GM21529 (cell line): ENCODE results near the gene BRCA1.
"Not testable (repeated sequence)": the region's sequence is repeated elsewhere in the genome, so short reads cannot be mapped to it uniquely, and the experiment has no call there.

ENCODE experiments used
- ATAC-seq: cut with Tn5 transposase; IDR thresholded peaks from one replicate; pipeline ENCODE4 v1.9.1; 2021; ENCODE audit not compliant: unreplicated experiment

Gene BRCA1

DNA sequence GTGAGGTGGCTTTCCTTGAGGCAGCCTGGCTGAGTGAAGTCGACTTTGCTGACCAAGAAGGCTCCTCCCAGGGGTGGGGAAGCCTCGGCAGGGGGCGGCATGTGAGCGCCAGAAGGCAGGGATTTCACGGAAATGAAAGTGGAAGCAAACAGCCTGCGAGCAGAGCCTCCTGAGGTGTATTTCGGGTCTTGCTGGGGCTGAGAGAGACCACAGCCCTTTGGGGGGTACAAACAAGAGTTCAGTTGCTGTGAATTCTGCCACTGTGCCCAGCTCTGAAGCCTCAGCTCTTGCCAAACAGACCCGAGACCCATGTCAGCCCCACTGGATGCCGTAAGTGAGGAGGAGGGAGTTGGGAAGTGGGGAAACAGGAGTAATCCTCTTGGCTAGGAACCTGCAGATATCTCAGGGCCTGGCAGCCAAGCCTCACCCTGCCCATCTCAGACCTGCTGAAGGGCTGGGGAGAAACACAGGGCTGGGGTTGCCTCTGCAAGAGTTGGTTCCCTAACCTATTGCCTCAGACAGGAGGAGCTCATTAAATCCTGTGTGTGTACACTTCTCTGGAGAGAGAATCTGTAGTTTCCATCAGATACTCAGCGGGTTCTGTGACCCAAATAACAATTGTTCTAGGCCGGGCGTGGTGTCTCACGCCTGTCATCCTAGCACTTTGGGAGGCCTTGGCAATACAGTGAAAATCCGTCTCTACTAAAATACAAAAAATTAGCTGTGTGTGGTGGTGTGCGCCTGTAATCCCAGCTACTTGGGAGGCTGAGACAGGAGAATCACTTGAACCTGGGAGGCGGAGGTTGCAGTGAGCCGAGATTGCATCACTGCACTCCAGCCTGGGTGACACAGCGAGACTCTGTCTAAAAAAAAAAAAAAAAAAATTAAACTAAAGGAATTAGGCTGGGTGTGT lies 118.3 kb downstream of the BRCA1 start, which contains the start of gene IFI35:
Gene IFI35 (plus strand): TSS at position 146 of the 913 bp plus-strand sequence. CDS start 164 bp downstream, at position 310.
- ATAC-seq: peak; percentile 80

DNA sequence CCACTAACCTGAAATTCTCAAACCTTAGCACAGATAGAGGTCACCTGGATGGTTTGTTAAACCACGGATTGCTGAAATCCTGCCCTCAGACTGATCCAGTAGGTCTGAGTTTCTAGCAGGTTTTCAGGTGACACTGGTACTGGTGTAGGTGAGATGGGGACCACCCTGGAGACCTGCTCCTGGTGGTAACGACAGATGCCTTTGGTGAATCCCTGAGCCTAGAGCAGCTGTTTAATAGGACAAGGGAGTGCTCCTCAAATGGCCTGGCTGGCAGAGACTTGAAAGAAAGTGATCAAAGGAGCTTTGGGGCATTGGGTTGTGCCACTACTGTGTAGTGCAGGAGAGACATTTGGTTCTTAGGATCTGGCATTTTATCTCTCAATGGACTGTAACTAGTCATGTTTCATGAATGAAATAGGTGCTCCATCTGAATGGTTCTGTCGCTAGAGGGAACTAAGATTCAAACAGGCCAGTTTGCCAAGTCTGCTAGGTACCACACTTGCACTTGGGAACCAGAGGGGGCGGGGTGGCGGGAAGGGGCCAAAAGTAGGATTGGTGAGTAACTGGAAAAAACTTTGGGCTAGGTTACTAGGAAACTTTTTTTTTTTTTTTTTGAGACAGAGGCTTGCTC lies 121.5 kb downstream of the BRCA1 start:
- no peak for ATAC-seq

DNA sequence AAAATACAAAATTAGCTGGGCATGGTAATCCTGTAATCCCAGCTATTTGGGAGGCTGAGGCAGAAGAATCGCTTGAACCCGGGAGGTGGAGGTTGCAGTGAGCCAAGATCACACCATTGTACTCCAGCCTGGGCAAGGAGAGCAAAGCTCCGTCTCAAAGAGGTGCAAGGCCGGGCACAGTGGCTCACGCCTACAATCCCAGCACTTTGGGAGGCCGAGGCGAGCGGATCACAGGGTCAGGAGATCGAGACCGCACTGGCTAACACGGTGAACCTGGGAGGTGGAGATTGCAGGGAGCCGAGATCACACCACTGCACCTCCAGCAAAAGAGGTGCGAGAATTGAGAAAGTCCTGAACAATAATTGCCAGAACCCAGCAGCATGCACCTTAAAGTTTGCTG lies 124.3 kb downstream of the BRCA1 start:
- not testable (repeated sequence) for ATAC-seq

DNA sequence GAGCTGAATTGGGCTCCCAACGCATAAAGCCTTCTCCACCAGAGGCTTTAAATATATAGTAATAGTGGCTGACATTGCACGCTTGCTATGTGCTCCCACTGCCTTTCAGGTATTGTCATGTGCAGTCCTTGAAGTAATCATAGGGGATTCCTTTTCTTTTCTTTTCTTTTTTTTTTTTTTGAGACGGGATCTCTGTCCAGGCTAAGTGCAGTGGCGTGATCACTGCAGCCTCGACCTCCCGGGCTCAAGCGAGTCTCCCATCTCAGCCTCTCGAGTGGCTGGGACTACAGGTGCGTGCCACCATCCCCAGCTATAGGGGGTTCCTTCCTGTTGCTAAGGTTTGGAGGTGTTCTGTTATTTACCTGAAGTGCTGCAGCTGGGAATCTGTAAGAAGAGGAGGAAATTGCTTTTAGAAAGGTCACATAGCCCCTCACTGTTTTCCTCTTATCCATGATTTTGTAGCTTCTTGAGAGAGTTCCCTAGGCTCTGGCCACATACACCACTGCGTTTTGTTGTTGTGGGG lies 126.1 kb downstream of the BRCA1 start:
- ATAC-seq: no peak

DNA sequence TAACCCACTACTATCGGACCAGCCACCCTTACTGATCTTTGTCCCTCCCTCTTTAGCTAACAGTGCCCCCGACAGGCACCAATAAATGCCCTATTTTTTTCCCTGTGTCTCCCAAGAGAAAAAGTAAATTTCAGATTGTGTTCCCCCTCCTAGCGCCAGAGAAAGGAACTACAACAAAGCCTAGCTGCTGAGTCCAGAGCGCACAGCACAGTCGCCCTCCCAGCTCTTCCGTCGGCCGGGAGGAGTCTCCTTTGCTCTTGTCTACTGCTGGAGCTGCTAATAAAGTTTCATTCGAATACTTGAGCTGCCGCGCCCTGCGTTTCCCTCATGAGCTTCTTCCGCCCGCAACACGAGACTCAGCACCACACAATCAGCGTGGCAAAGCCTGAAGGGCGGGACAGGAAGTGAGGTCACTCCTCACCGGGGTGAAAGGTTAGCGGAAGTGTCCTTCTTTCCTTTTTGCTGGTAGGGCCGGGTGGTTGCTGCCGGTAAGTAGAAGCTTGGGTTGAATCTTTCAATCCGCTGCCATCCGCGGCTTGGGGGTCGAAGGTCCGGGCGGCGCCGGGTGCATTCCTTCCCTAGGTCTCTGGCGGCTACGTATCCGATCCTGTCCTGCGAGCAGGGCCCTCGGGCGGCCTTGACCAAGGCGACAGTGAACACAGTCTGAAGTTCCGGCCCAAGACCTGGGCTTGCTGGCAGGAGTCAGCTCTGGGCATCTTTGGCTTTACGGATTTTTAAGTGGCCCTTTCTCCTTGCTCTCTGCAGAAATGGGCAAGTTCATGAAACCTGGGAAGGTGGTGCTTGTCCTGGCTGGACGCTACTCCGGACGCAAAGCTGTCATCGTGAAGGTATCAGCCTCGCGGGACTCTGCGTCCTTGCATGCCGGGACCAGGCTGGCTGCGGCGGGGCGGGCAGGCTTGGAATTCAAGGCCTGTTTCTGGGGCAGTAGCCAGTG lies 126.9 kb downstream of the BRCA1 start, which contains the start of gene RPL27:
Gene RPL27 (plus strand): TSS at position 436 of the 955 bp plus-strand sequence. CDS start 332 bp downstream, at position 768.
- peak; percentile 92 for ATAC-seq

DNA sequence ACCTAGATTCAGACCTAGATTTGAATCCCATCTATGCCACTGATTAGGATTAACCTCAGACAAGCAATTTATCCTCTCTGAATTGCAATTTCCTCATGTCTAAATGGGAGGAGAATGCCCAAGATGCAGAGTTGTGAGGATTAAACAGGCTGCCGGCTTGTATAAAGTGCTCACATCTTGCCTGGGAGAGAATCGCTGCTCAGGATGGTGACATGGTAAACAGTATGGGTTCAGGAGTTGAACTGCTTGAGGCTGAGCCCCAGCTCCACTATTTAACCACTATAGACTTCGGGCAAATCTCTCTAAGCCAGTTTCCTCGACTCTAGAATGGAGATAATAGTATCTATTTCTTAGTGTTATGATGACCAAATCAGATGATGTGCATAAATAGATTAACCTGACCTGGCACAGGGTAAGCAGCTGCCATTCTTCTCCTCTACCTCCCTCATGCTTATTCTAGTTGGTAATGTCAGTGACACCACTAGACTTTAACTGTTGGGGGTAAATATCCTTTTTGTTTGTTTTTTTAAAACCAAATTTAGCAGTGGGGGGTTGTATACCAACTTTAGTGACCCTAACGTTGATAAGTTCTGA lies 127.7 kb downstream of the BRCA1 start:
- no peak for ATAC-seq
